ENCODE measurements around the gene PES1. TPM values are rescaled to one million over a fixed set of nuclear protein-coding genes. Genes with fewer than 3 reads are reported as not detected.

The PES1 gene
- total RNA-seq, 8 experiments from 2014 or later: 78.6 to 142 (median 105) TPM

- Histone ChIP-seq H3K27ac (no peak overlapping the region), H3K4me1 (replicated peaks in 1 of 2) (no peaks in the 10 kb centered on the region), H3K4me3 (no peak overlapping the region)
- no peak for ATAC-seq (replicated peaks in 6 of 8)
- 80% methylated on average over 1 of the region's 15 CpGs; no CpG with 5 or more reads in 9 of the 10 experiments for WGBS, 10 experiments
- in situ Hi-C loops (cut with MboI; ENCODE audit: low pct_unique_long_range_greater_than_20kb in 2 of 9, low sequenced_read_pairs in 9 of 9, unreplicated experiment in 9 of 9): no loop called here
These were observed 7.3 kb downstream of the PES1 start for GRCh38 chr22:30584441-30584840.

DNA sequence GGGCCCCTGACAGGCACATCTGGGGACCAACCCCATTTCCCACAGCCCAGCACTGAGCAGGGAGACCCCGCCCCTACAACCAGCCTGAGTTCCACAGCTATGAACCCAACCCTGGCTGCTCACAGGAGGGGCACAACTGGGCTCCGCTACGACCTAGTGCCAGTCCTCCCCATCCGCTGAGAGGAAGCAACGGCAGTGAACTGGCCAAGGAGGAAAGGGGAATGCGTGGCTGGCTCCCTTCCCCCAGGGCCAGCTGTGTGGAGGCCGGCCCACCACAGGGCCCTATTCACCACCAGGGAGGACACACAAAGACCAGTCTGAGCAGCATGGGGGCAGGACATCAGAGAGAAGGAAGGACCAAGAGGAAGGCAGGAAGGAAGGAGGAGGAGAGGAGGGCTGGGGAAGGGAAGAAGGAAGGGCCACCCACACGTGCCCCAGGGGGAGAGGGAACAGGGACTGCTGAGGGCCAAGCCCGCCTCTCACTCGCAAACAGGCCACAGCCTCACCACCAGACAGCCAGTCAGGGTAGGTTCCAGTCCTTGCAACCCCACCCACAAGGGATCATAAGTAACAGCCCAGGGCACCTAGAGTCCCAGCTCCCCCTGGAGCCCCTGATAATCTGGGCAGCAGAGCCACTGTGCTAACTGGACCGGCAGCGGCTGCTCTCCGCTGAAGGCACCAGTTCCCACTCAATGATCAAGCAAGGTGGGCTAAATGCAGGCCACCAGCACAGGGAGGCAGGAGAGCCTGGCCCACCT lies 8.7 kb downstream of the PES1 start:
- Histone ChIP-seq H3K4me1 (replicated peaks in 1 of 2) (no peaks in the 10 kb centered on the region), H3K27ac (no peak overlapping the region), H3K4me3 (no peak overlapping the region)
- WGBS, 10 experiments: 89% methylated on average over 3 of the region's 13 CpGs; no CpG with 5 or more reads in 9 of the 10 experiments
- ATAC-seq (replicated peaks in 6 of 8): peak in 5 of 8 experiments; percentile 7 to 61 (median 44)
- in situ Hi-C loops (cut with MboI; ENCODE audit: low pct_unique_long_range_greater_than_20kb in 2 of 9, low sequenced_read_pairs in 9 of 9, unreplicated experiment in 9 of 9): no loop called here

DNA sequence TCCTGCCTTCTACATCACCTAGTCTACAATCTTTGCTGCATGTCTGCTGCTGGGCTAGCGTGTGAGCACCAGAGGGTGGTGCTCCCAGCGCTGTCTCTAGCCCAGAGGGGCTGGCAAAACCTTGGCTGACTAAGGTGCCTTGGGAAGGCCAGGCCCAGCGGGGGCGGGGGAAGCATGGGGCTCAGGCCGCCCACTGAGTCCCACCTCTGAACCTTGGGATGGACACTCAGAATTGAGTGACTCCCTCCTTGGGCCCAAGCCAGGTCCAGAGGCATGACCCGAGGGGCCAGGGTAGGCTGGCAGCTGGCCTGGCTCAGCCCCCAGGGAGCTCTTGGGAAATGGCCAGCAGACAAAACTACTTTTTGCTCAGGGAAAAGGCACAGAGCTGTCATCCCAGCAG lies 9.7 kb downstream of the PES1 start:
- no peak for ATAC-seq (replicated peaks in 6 of 8)
- H3K4me3 ChIP-seq: no peak overlapping the region
- 40% methylated on average over 1 of the region's 6 CpGs; no CpG with 5 or more reads in 9 of the 10 experiments for WGBS, 10 experiments
- in situ Hi-C loops (cut with MboI; ENCODE audit: low pct_unique_long_range_greater_than_20kb in 2 of 9, low sequenced_read_pairs in 9 of 9, unreplicated experiment in 9 of 9): no loop called here
- no peaks in the 10 kb centered on the region for H3K4me1 ChIP-seq (replicated peaks in 1 of 2)
- no peak overlapping the region for H3K27ac ChIP-seq

DNA sequence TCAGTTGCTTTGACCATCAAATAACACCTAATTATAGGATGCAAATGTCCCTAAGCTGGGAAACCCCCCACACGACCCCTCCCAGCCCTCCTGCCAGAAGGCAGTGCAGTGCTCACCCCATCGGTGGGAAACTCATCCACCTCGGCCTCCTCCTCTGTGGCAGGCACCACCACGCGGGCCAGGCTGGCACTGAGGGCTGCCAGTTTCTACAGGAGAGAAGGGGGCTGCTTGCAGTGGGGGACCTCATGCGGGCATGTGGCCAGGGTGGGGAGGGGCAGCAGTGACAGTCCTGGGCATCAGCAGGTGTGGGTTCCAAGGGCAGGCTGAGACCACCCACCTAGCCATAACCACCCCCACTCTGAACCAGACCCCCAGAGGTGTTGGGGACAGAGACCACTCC lies 10.8 kb downstream of the PES1 start:
- WGBS, 10 experiments: 92 to 100% methylated on average over 2 to 3 of the region's 6 CpGs; no CpG with 5 or more reads in 8 of the 10 experiments
- in situ Hi-C loops (cut with MboI; ENCODE audit: low pct_unique_long_range_greater_than_20kb in 2 of 9, low sequenced_read_pairs in 9 of 9, unreplicated experiment in 9 of 9): no loop called here

DNA sequence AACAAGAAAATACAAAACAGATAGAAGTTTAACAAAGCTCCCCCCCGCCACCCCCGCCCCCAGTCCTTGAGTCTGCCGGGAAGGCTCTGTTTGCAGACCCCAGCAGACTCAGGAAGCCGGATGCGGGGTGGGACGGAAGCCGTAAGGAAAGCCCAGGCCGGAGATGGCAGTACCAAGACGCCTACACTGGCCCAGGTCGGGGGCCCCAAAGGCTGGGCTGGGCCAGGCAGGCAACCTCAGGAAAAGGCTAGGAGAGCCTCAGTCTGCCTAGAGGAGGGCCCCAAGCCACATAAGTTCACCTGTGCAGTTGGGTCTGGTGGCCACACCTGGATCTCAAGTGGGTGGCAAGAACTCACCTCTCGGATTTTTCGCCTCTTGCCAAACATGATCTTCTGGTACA lies 13.2 kb downstream of the PES1 start:
- no peak overlapping the region for H3K27ac ChIP-seq
- in situ Hi-C loops (cut with MboI; ENCODE audit: low pct_unique_long_range_greater_than_20kb in 2 of 9, low sequenced_read_pairs in 9 of 9, unreplicated experiment in 9 of 9): no loop called here
- peaks cover 6 to 17% of the 10 kb centered on the region in 2 donors for H3K4me1 ChIP-seq (replicated peaks in 1 of 2)
- ATAC-seq (replicated peaks in 6 of 8): no peak
- 77 to 100% (median 92%) methylated on average over 1 to 6 of the region's 12 CpGs; no CpG with 5 or more reads in 6 of the 10 experiments for WGBS, 10 experiments
- H3K4me3 ChIP-seq: no peak overlapping the region

More for the DNA sequence above, 10.8 kb downstream of the PES1 start:
- no peak for ATAC-seq (replicated peaks in 6 of 8)
- H3K27ac ChIP-seq: no peak overlapping the region
- H3K4me1 ChIP-seq (replicated peaks in 1 of 2): no peaks in the 10 kb centered on the region
- no peak overlapping the region for H3K4me3 ChIP-seq

DNA sequence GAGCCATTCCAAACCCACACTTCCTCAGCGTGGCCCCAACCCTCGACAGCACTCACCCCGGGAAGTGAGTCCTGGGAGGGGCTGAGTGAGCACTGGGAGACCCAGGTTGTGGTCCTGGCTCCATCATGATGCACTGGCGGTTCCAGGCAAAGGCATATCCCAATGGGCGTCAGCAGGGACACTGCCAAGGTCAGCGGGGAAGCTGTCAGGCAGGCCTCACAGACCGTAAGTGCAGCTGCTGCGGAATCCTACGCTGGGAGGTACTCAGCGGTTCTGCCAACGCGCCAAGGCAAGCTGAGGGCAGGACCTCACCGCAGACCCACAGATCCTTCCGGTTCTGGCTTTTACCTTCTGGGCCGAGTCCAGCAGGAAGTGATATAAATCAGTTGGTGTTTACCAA lies 15.9 kb downstream of the PES1 start:
- H3K4me3 ChIP-seq: no peak overlapping the region
- WGBS, 10 experiments: 76 to 97% (median 83%) methylated on average over 1 to 6 of the region's 15 CpGs; no CpG with 5 or more reads in 3 of the 10 experiments
- ATAC-seq (replicated peaks in 6 of 8): no peak
- in situ Hi-C loops (cut with MboI; ENCODE audit: low pct_unique_long_range_greater_than_20kb in 2 of 9, low sequenced_read_pairs in 9 of 9, unreplicated experiment in 9 of 9): no loop called here
- peaks cover 6 to 24% of the 10 kb centered on the region in 2 donors for H3K4me1 ChIP-seq (replicated peaks in 1 of 2)
- H3K27ac ChIP-seq: no peak overlapping the region

DNA sequence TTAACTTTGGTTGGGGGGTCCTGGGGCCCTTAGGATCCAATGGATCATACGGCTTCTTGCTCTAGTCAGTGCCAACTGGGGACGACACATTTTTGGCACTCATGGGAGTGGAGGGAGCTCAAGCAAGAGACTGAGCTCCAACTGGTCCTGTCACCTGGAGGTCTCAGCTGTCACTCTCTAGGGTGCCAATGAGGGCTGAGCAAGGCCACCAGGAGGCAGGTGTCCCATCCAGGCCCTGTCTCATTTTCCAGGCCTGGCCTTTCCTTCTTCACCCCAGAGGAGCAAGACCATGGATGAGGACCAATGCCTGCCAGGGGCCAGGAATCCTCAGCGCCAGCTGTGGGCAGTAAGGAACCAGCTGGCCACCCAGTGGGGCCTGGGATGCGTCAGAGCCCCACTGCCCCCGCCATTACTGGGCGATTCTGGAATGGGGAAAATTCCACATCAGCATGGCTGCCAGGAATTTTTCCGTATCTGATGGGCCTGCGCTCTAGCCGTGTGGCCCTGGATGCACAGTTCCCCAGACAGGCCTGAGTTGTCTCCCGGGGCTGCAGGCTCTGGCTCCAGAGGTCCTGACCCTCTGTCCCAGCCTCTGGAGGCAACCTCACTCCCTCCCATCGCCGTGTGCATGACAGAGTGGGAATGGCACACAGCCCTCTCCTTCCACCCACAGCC lies 16.6 kb downstream of the PES1 start:
- in situ Hi-C loops (cut with MboI; ENCODE audit: low pct_unique_long_range_greater_than_20kb in 2 of 9, low sequenced_read_pairs in 9 of 9, unreplicated experiment in 9 of 9): no loop called here
- whole genome bisulfite sequencing, 10 experiments: 20 to 84% (median 66%) methylated on average over 1 to 7 of the region's 12 CpGs; no CpG with 5 or more reads in 3 of the 10 experiments
- Histone ChIP-seq H3K4me3 (peak overlapping the region in 3 of 5 donors; percentile 9 to 32 (median 30)), H3K4me1 (replicated peaks in 1 of 2) (peaks cover 6 to 24% of the 10 kb centered on the region in 2 donors), H3K27ac (peak overlapping the region in 1 of 2 donors; percentile 25)
- peak; percentile 7 to 27 (median 8) for ATAC-seq (replicated peaks in 6 of 8)

DNA sequence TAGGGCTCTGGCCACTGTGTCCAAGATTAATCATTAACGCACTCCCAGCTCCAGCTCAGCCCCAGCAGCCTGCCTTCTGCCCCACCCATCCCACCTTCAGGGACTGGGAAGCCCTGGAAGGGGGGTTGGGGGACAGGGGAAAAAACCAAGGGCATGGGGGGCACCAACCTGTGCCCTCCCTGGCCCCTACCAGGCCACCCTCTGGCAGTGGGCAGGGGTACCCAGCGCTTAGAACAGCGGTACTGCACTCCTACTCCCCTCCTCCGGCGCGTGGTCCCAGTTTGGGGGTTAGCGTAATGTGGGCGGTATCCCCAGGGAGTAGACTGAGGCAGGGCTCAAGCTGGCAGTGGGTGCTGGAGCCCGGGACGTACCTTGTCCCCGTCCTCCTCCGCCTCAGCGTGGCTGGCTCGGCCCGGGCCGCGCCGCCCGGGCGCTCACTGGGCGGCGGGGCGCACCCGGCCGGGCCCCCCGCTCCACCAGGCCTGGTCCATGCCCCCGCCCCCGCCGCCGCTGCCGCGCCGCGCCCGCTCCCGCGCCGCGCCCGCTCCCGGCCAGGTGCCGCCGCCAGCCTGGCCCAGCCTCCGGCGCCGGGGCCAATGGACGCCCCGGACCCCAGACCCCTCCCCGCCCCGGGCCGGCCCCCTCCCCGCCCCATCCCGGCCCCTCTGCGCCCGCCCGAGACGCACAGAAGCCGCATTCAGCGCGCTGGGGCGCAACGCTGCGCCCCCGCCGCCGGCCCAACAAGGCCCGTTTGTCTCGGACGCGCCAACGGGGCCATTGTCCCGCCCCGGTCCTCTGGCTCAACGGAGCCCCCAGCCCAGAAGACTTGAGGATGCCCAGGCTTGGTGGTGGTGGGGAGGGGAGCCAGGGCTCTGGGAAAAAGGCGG lies 17.4 kb downstream of the PES1 start, which contains the start of gene GAL3ST1:
Gene GAL3ST1 (minus strand): TSS at position 571 of the 887 bp plus-strand sequence. CDS start 17,273 bp downstream, outside the sequence.
- 80% methylated on average over 1 of the region's 75 CpGs; no CpG with 5 or more reads in 9 of the 10 experiments for WGBS, 10 experiments
- peak; percentile 20 to 80 (median 64) for ATAC-seq (replicated peaks in 6 of 8)
- in situ Hi-C loops (cut with MboI; ENCODE audit: low pct_unique_long_range_greater_than_20kb in 2 of 9, low sequenced_read_pairs in 9 of 9, unreplicated experiment in 9 of 9): no loop called here
- Histone ChIP-seq H3K4me1 (replicated peaks in 1 of 2) (peaks cover 6 to 24% of the 10 kb centered on the region in 2 donors), H3K27ac (peak within 1 kb of the TSS in 1 of 2 donors; percentile 25), H3K4me3 (peak within 1 kb of the TSS; percentile 9 to 32 (median 22))

GRCh38 chr22:30573594-30574094 lies 18.1 kb downstream of the PES1 start:
- Histone ChIP-seq H3K4me3 (no peak overlapping the region), H3K27ac (no peak overlapping the region), H3K4me1 (replicated peaks in 1 of 2) (peaks cover 6 to 24% of the 10 kb centered on the region in 2 donors)
- in situ Hi-C loops (cut with MboI; ENCODE audit: low pct_unique_long_range_greater_than_20kb in 2 of 9, low sequenced_read_pairs in 9 of 9, unreplicated experiment in 9 of 9): no loop called here
- 29 to 60% methylated on average over 1 to 2 of the region's 7 CpGs; no CpG with 5 or more reads in 8 of the 10 experiments for WGBS, 10 experiments
- peak; percentile 7 to 22 (median 10) for ATAC-seq (replicated peaks in 6 of 8)

DNA sequence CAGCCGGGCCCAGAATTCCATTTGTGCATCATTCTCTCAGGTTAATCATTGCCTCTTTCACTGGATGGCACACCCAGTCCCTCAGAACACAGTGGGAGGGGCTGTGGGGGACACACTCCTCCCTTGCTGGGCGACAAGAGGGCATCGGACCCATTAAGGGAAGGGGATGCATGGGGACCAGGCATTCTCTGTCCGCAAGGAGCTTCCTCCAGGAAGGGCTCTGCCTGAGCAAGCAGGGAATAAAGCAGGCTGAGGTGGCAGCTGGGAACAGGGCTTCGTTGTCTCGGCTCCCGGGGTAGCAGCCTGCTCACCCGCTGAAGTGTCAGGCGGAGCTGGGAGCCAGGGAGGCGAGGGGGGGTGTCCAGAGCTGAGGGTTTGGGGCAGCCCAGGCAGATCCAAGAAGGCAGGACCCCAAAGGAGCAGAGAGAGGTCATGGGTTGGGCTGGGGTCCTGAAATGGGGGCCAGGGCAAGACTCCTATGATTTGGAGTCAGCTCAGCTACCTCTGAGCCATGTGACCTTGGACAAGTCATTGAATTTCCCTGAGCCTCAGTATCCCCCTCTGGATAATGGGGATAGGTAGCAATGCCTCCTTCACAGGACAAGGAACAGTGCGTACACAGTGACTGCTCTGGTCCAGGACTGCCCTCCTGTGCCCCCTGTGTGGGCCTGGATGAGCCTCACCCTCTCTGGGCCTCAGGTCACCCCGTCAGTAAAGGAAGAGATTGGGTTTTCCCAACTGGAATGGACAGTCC lies 18.7 kb downstream of the PES1 start:
- no peak overlapping the region for H3K27ac ChIP-seq
- in situ Hi-C loops (cut with MboI; ENCODE audit: low pct_unique_long_range_greater_than_20kb in 2 of 9, low sequenced_read_pairs in 9 of 9, unreplicated experiment in 9 of 9): no loop called here
- 40 to 60% (median 46%) methylated on average over 1 to 4 of the region's 12 CpGs; no CpG with 5 or more reads in 7 of the 10 experiments for WGBS, 10 experiments

GRCh38 chr22:30572210-30572609 lies 19.5 kb downstream of the PES1 start:
- H3K27ac ChIP-seq: no peak overlapping the region
- WGBS, 10 experiments: 63 to 100% (median 83%) methylated on average over 1 to 3 of the region's 6 CpGs; no CpG with 5 or more reads in 3 of the 10 experiments
- H3K4me3 ChIP-seq: no peak overlapping the region
- ATAC-seq (replicated peaks in 6 of 8): no peak
- in situ Hi-C loops (cut with MboI; ENCODE audit: low pct_unique_long_range_greater_than_20kb in 2 of 9, low sequenced_read_pairs in 9 of 9, unreplicated experiment in 9 of 9): no loop called here
- peaks cover 6 to 24% of the 10 kb centered on the region in 2 donors for H3K4me1 ChIP-seq (replicated peaks in 1 of 2)

More for the DNA sequence above, 18.7 kb downstream of the PES1 start:
- Histone ChIP-seq H3K4me3 (no peak overlapping the region), H3K4me1 (replicated peaks in 1 of 2) (peaks cover 6 to 24% of the 10 kb centered on the region in 2 donors)
- peak in 6 of 8 experiments; percentile 1 to 15 (median 8) for ATAC-seq (replicated peaks in 6 of 8)
